HepG2 (cell line): ENCODE measurements around the gene DIP2C. TPM values are rescaled to one million over a fixed set of nuclear protein-coding genes. Genes with fewer than 3 reads are reported as not detected.

Experiments
- ATAC-seq: fragments of 200-7000 bp; cut with Tn5 transposase; 3 replicates; pipeline ENCODE4 v1.9.1; 2020; ENCODE audit warnings: mild to moderate bottlenecking, moderate library complexity
- BruUV-seq: library from RNA; stranded (reverse); fragments of 400-500 nt; replicated peaks from 2 replicates; lab custom pipeline; 2021; lab: Mats Ljungman, UMichigan
- CTCF ChIA-PET: fragments of 300-600 bp; formaldehyde crosslinking; extraction: SDS; loops from one replicate; lab custom pipeline; 2021; ENCODE audit warnings: low total read pairs, inconsistent platforms, low intra/inter-chr PET ratio; lab: Yijun Ruan, JAX
- POLR2A ChIA-PET: fragments of 350-600 bp; sonication (Branson Sonifier 250); formaldehyde crosslinking; loops from one replicate; lab custom pipeline; 2020; ENCODE audit warnings: antibody characterized with exemption, inconsistent platforms; lab: Yijun Ruan, JAX
- DNase-seq: peaks from one replicate; pipeline ENCODE4 v3.0.0-alpha.2; 2015; ENCODE audit warnings: low spot score
- FAIRE-seq: peaks from 3 replicates; lab custom pipeline; 2011; peaks lifted over from hg19 to GRCh38; lab: Jason Lieb, UNC
- H2AFZ ChIP-seq: one replicate; pipeline ENCODE4 v1.6.1; 2011; ENCODE audit warnings: low read length, inconsistent platforms
- H3K27ac ChIP-seq: fragments of 300-600 bp; 3 replicates; pipeline ENCODE4 v1.8.0; 2011; ENCODE audit warnings: mixed run types, mild to moderate bottlenecking, mixed read lengths, low read length, inconsistent platforms; ENCODE audit not compliant: insufficient read depth; ENCODE audit errors: extremely low read length
- H3K27me3 ChIP-seq, 2 experiments: fragments of 200-600 bp in 1 of 2; 2 replicates in 1 of 2; 3 replicates in 1 of 2; pipeline versions ENCODE4 v1.6.0 to v1.8.0; 2011; ENCODE audit warnings: low read length in 2 of 2, mild to moderate bottlenecking in 2 of 2, moderate library complexity in 2 of 2, inconsistent platforms in 1 of 2; ENCODE audit not compliant: insufficient read depth in 2 of 2, control insufficient read depth in 1 of 2
- H3K36me3 ChIP-seq, 2 experiments: fragments of 200-600 bp in 1 of 2; replicated peaks in 1 of 2; 2 replicates in 1 of 2; 3 replicates in 1 of 2; pipeline versions ENCODE4 v1.5.1 to v1.8.0; 2011; ENCODE audit warnings: low read length in 2 of 2, inconsistent platforms in 1 of 2; ENCODE audit not compliant: insufficient read depth in 2 of 2, control insufficient read depth in 1 of 2
- H3K4me1 ChIP-seq: 2 replicates; pipeline ENCODE4 v1.5.1; 2012; ENCODE audit warnings: low read length, inconsistent platforms; ENCODE audit not compliant: insufficient read depth
- H3K4me2 ChIP-seq: 2 replicates; pipeline ENCODE4 v1.6.0; 2011; ENCODE audit warnings: low read depth, low read length, inconsistent platforms
- H3K4me3 ChIP-seq, 3 experiments: fragments of 200-600 bp in 1 of 3; sonication (generic), shearing (Covaris generic) in 1 of 3; replicated peaks in 1 of 3; 2 replicates each; pipeline ENCODE4 v1.5.1; 2011 to 2016; ENCODE audit warnings: low read length in 3 of 3, inconsistent platforms in 2 of 3, low read depth in 2 of 3, mild to moderate bottlenecking in 2 of 3, control low read depth in 1 of 3, mixed read lengths in 1 of 3; ENCODE audit not compliant: insufficient read depth in 1 of 3
- H3K79me2 ChIP-seq: one replicate; pipeline ENCODE4 v1.6.1; 2011; ENCODE audit warnings: low read length, inconsistent platforms; ENCODE audit not compliant: insufficient read depth
- H3K9ac ChIP-seq: 2 replicates; pipeline ENCODE4 v1.6.0; 2011; ENCODE audit warnings: mild to moderate bottlenecking, low read depth, low read length, inconsistent platforms; ENCODE audit not compliant: insufficient read depth
- H3K9me3 ChIP-seq: 2 replicates; pipeline ENCODE4 v1.5.1; 2012; ENCODE audit warnings: mild to moderate bottlenecking, low read length
- H4K20me1 ChIP-seq: 2 replicates; pipeline ENCODE4 v1.6.0; 2011; ENCODE audit warnings: inconsistent platforms, mild to moderate bottlenecking, low read length, moderate library complexity; ENCODE audit not compliant: insufficient read depth
- SMC3 ChIP-seq: IDR thresholded peaks from 2 replicates; pipeline ENCODE4 v1.6.1; 2011; ENCODE audit warnings: low read length, improper control_type of control experiment
- SRF ChIP-seq: IDR thresholded peaks from 2 replicates; pipeline ENCODE4 v1.6.1; 2011; ENCODE audit warnings: mild to moderate bottlenecking, low read depth, low read length, moderate library complexity
- USF2 ChIP-seq, 2 experiments: sonication (generic) in 1 of 2; formaldehyde crosslinking in 1 of 2; IDR thresholded peaks; 2 replicates each; pipeline versions ENCODE4 v1.5.1 to v1.6.1; 2011 to 2020; ENCODE audit warnings: borderline replicate concordance in 1 of 2, low read depth in 1 of 2, low read length in 1 of 2, mild to moderate bottlenecking in 1 of 2, missing genetic modification reagents in 1 of 2, moderate library complexity in 1 of 2
- WGBS: methylation state at CpG from one replicate; pipeline ENCODE4 v1.1.6; 2017; ENCODE audit warnings: low lambda C conversion rate; 5-methylcytosine and 5-hydroxymethylcytosine counted together
- in situ Hi-C: cut with HindIII; loops from 2 replicates; pipeline ENCODE4 v1.10.0; 2017; ENCODE audit warnings: low pct_unique_long_range_greater_than_20kb; ENCODE audit not compliant: extremely low pct_ligation_motif_present
- intact Hi-C: fragments of 100-400 bp; cut with micrococcal nuclease; formaldehyde crosslinking; loops from one replicate; pipeline ENCODE4 v1.10.0; 2022; ENCODE audit not compliant: unreplicated experiment
- polyA plus RNA-seq, 8 experiments: library from polyadenylated mRNA; depleted of rRNA in 3 of 8; stranded (reverse) in 7 of 8; unstranded in 1 of 8; fragments of >200 nt; fragmentation: Illumina TruSeq in 4 of 8; extraction: Trizol in 4 of 8; gene quantifications; 2 replicates each; pipeline versions ENCODE4 v1.2.1 to v1.2.3, GENCODE V29; 2011 to 2016; ENCODE audit warnings: low read depth in 4 of 8, missing spikeins in 1 of 8, mixed read lengths in 1 of 8; ENCODE audit not compliant: insufficient read depth in 1 of 8
- total RNA-seq, 5 experiments: library from RNA; depleted of rRNA; stranded (reverse); fragments of >200 nt; fragmentation: Illumina TruSeq; extraction: Trizol; gene quantifications; 2 replicates each; pipeline ENCODE4 v1.2.3, GENCODE V29; 2016; ENCODE audit warnings: low read depth in 1 of 5

DIP2C gene
- total and polyA plus RNA-seq, 2 of the 13 experiments (the other 11 are each of a cell fraction or from before 2014, with no cell fraction given): 2.2 to 2.7 TPM

- Histone ChIP-seq H3K9ac (no peak overlapping the region), H3K9me3 (no peaks in the 10 kb centered on the region), H3K36me3 (no peaks in the 10 kb centered on the region), H3K4me3 (no peak overlapping the region), H3K27me3 (peaks cover 3 to 12% of the 10 kb centered on the region in 2 experiments; a peak in 4 of 5 replicates), H3K27ac (no peak overlapping the region), H3K79me2 (no peaks in the 10 kb centered on the region), H3K4me2 (no peak overlapping the region), H2AFZ (no peak overlapping the region), H3K4me1 (no peaks in the 10 kb centered on the region), H4K20me1 (no peaks in the 10 kb centered on the region)
- no TSS peak for BruUV-seq
- ATAC-seq: no peak
- POLR2A ChIA-PET: no interaction called here
- no peak for DNase-seq
- CTCF ChIA-PET: no interaction called here
- no peak for FAIRE-seq
- TF ChIP-seq USF2 (IDR thresholded peaks at IDR 0.05; ENCODE audit: low read depth, low read length) (peak; percentile 66; the same call in 1 of the 2 replicates), USF2 (CRISPR knock-in tag; IDR thresholded peaks at IDR 0.05; ENCODE audit: borderline replicate concordance) (no peak), SRF (no peak)
- in situ Hi-C loops (no loop called here), intact Hi-C loops (no loop called here)
- 60% methylated on average over 11 of the region's 16 CpGs for WGBS
These were observed 34.5 kb upstream of the DIP2C start for GRCh38 chr10:723973-724372.

GRCh38 chr10:722281-723060, 33.0 kb upstream of the DIP2C start:
- CTCF ChIA-PET: no interaction called here
- H4K20me1 ChIP-seq: no peaks in the 10 kb centered on the region
- TF ChIP-seq SMC3: no peak
- TF ChIP-seq, all 625 proteins: peak for 0
- Histone ChIP-seq H3K9ac (no peak overlapping the region), H3K36me3 (no peaks in the 10 kb centered on the region), H3K27ac (no peak overlapping the region), H3K4me1 (no peaks in the 10 kb centered on the region), H3K4me3 (no peak overlapping the region), H3K9me3 (no peaks in the 10 kb centered on the region), H3K79me2 (no peaks in the 10 kb centered on the region), H3K27me3 (peaks cover 3 to 12% of the 10 kb centered on the region in 2 experiments; a peak in 4 of 5 replicates), H3K4me2 (no peak overlapping the region), H2AFZ (no peak overlapping the region)
- BruUV-seq: no TSS peak
- in situ Hi-C loops (no loop called here), intact Hi-C loops (no loop called here)
- DNase-seq (no peak), ATAC-seq (no peak), FAIRE-seq (no peak)
- POLR2A ChIA-PET: no interaction called here
- 73% methylated on average over 25 of the region's 26 CpGs for WGBS
